Vagina (tissue), 2 donors: ENCODE results near the gene HNRNPA0. TPM values are rescaled to one million over a fixed set of nuclear protein-coding genes. Genes with fewer than 3 reads are reported as not detected.
A peak's percentile ranks its signal among the peaks of the same experiment; 100 is the strongest.

Source experiments
- DNase-seq, 2 donors: peaks; one replicate each; pipeline ENCODE4 v3.0.0-alpha.2; 2017; ENCODE audit errors: extremely low spot score in 2 of 2
- H3K27ac ChIP-seq: fragments of 200-600 bp; sonication (generic); one replicate; pipeline ENCODE4 v1.5.1; 2019
- H3K27me3 ChIP-seq: fragments of 200-600 bp; sonication (generic); one replicate; pipeline ENCODE4 v1.5.1; 2019
- H3K36me3 ChIP-seq, 2 donors: fragments of 200-600 bp; sonication (generic); one replicate each; pipeline ENCODE4 v1.5.1; 2017 to 2019
- H3K4me1 ChIP-seq: fragments of 200-600 bp; sonication (generic); one replicate; pipeline ENCODE4 v1.5.1; 2019
- H3K4me3 ChIP-seq, 2 donors: fragments of 200-600 bp; sonication (generic); 1 replicate in 1 of 2; 2 replicates in 1 of 2; pipeline ENCODE4 v1.5.1; 2016 to 2019
- H3K9me3 ChIP-seq: fragments of 200-600 bp; sonication (generic); one replicate; pipeline ENCODE4 v1.5.1; 2019
- CTCF ChIP-seq, 3 experiments: fragments of 450-650 bp in 2 of 3; fragments of 200-600 bp in 1 of 3; sonication (generic) in 1 of 3; IDR thresholded peaks; one replicate each; pipeline ENCODE4 v1.5.1; 2017 to 2019; ENCODE audit warnings: antibody characterized with exemption in 3 of 3, mild to moderate bottlenecking in 2 of 3, moderate library complexity in 2 of 3
- POLR2A ChIP-seq, 2 donors: fragments of 450-650 bp; IDR thresholded peaks; one replicate each; pipeline ENCODE4 v1.6.1; 2017; ENCODE audit warnings: antibody characterized with exemption in 2 of 2, mild to moderate bottlenecking in 2 of 2, moderate library complexity in 2 of 2
- POLR2AphosphoS5 ChIP-seq, 2 donors: sonication (generic); formaldehyde crosslinking; IDR thresholded peaks; one replicate each; pipeline ENCODE4 v1.9.0; 2017; ENCODE audit warnings: antibody characterized with exemption in 2 of 2, mild to moderate bottlenecking in 2 of 2, low read depth in 1 of 2; ENCODE audit not compliant: insufficient read depth in 1 of 2
- intact Hi-C: fragments of 100-400 bp; cut with DNase I; formaldehyde crosslinking; loops from one replicate; pipeline ENCODE4 v1.15.1; 2023
- total RNA-seq: library from RNA; depleted of rRNA; stranded (reverse); fragments of >200 nt; gene quantifications from one replicate; pipeline ENCODE4 v1.2.3, GENCODE V29; 2016

HNRNPA0 gene
- total RNA-seq, 1 donor from 2014 or later: 11.8 TPM

- intact Hi-C loops: no loop called here
- H3K4me1 ChIP-seq: peaks cover 12% of the 10 kb centered on the region
- no peak for TF ChIP-seq CTCF (IDR thresholded peaks at IDR 0.05)
- H3K27me3 ChIP-seq: no peaks in the 10 kb centered on the region
- H3K36me3 ChIP-seq: no peaks in the 10 kb centered on the region
- H3K27ac ChIP-seq: no peak overlapping the region
- DNase-seq: no peak
- no peaks in the 10 kb centered on the region for H3K9me3 ChIP-seq
- no peak overlapping the region for H3K4me3 ChIP-seq
These were observed 50.6 kb downstream of the HNRNPA0 start for GRCh38 chr5:137703565-137703964.

GRCh38 chr5:137700282-137700680, 53.9 kb downstream of the HNRNPA0 start:
- intact Hi-C loops: no loop called here
- peaks cover 0 to 8% of the 10 kb centered on the region in 2 donors for H3K36me3 ChIP-seq
- no peak for TF ChIP-seq POLR2A (IDR thresholded peaks at IDR 0.05)
- no peak for TF ChIP-seq CTCF (IDR thresholded peaks at IDR 0.05)
- TF ChIP-seq POLR2AphosphoS5 (IDR thresholded peaks at IDR 0.05; ENCODE audit: insufficient read depth in 1 of 2, low read depth in 1 of 2): no peak
- H3K4me3 ChIP-seq: no peak overlapping the region
- peaks cover 12% of the 10 kb centered on the region for H3K4me1 ChIP-seq
- DNase-seq: no peak
- no peaks in the 10 kb centered on the region for H3K27me3 ChIP-seq
- no peak overlapping the region for H3K27ac ChIP-seq
- H3K9me3 ChIP-seq: no peaks in the 10 kb centered on the region

- no peak overlapping the region for H3K27ac ChIP-seq
These were observed 54.6 kb downstream of the HNRNPA0 start for GRCh38 chr5:137699336-137700281.

GRCh38 chr5:137696481-137696880, 57.7 kb downstream of the HNRNPA0 start:
- peaks cover 0 to 8% of the 10 kb centered on the region in 2 donors for H3K36me3 ChIP-seq
- TF ChIP-seq POLR2A (IDR thresholded peaks at IDR 0.05): no peak

More at GRCh38 chr5:137699336-137700281, 54.6 kb downstream of the HNRNPA0 start:
- no peak for DNase-seq
- intact Hi-C loops: no loop called here
- Histone ChIP-seq H3K36me3 (peaks cover 0 to 8% of the 10 kb centered on the region in 2 donors), H3K4me1 (peaks cover 12% of the 10 kb centered on the region), H3K27me3 (no peaks in the 10 kb centered on the region), H3K4me3 (no peak overlapping the region), H3K9me3 (no peaks in the 10 kb centered on the region)
- TF ChIP-seq POLR2AphosphoS5 (IDR thresholded peaks at IDR 0.05; ENCODE audit: insufficient read depth in 1 of 2, low read depth in 1 of 2): no peak
- no peak for TF ChIP-seq CTCF (IDR thresholded peaks at IDR 0.05)
- no peak for TF ChIP-seq POLR2A (IDR thresholded peaks at IDR 0.05)

GRCh38 chr5:137695651-137696428, 58.3 kb downstream of the HNRNPA0 start:
- Histone ChIP-seq H3K9me3 (no peaks in the 10 kb centered on the region), H3K36me3 (peaks cover 0 to 8% of the 10 kb centered on the region in 2 donors), H3K4me3 (no peak overlapping the region), H3K27ac (peak overlapping the region; percentile 18), H3K27me3 (no peaks in the 10 kb centered on the region), H3K4me1 (peaks cover 12% of the 10 kb centered on the region)
- TF ChIP-seq CTCF (IDR thresholded peaks at IDR 0.05): no peak
- no peak for TF ChIP-seq POLR2A (IDR thresholded peaks at IDR 0.05)
- no peak for TF ChIP-seq POLR2AphosphoS5 (IDR thresholded peaks at IDR 0.05; ENCODE audit: insufficient read depth in 1 of 2, low read depth in 1 of 2)
- peak in 1 of 2 donors; percentile 54 for DNase-seq
- intact Hi-C loops: no loop called here

More at GRCh38 chr5:137696481-137696880, 57.7 kb downstream of the HNRNPA0 start:
- Histone ChIP-seq H3K4me1 (peaks cover 12% of the 10 kb centered on the region), H3K27ac (no peak overlapping the region), H3K4me3 (no peak overlapping the region), H3K9me3 (no peaks in the 10 kb centered on the region), H3K27me3 (no peaks in the 10 kb centered on the region)
- no peak for DNase-seq
- intact Hi-C loops: no loop called here
